Femur (tissue), 1 donor: ENCODE data around the gene BLOC1S5.
"Not testable (repeated sequence)": the region's sequence is repeated elsewhere in the genome, so short reads cannot be mapped to it uniquely, and the experiment has no call there.

Experiments used
- DNase-seq: peaks from one replicate; pipeline ENCODE4 v3.0.0-alpha.2; 2017

BLOC1S5 gene

DNA sequence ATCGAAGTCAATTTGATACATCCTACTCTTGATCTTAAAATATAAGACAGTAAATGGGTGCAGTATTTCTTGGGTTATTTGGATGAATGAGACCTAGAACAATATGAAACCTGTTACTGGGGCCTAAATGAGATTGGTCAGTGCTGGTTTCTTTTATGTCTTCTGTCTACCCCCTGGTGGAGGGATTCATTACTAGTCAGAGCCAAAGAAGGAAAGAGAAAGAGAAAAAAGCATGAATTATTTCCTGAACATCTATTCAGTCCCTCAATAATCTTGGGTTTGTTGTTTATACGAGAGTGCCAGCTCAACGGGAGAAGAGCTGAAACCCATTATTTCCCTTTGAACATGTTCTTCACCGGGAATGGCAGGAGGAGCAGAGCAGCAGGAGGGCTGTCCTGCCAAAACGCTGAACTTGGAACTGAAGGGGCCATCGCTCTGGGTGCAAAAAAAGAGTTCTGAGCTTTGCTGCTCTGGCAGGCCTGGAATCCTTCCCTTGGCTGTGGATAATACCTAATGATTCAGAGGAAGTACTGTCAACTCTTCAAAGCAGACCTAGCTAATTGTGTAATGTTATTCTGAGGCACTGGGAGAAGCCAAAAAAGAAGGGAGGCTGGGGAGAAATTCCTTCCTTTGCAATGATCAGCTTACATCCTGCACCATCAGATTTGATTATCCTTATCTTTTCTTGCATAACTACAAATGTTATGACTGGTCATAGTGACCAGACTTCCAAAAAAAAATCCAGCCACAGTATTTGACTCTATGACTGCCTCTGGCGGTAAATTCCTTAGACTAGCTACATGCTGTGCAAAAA lies 72.0 kb downstream of the BLOC1S5 start:
- DNase-seq = no peak

DNA sequence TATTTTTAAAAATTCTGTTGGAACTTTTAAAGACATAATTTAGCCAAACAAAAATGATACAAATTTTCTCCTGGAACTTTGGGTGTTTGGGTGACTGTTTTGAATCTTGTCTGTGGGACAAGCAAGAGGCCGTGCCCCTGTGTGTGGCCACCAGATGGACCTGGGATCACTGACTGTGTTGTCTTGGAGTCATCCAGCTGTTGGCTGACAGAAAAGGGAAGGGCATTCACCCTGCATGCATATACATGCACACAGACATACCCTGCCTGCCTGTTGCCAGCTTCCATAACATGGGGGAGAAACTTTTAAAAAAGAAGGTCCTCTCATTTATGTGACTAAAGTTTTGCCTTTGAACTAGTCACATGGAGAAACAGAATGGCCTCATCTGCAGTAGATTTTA lies 72.7 kb downstream of the BLOC1S5 start:
- DNase-seq = no peak

DNA sequence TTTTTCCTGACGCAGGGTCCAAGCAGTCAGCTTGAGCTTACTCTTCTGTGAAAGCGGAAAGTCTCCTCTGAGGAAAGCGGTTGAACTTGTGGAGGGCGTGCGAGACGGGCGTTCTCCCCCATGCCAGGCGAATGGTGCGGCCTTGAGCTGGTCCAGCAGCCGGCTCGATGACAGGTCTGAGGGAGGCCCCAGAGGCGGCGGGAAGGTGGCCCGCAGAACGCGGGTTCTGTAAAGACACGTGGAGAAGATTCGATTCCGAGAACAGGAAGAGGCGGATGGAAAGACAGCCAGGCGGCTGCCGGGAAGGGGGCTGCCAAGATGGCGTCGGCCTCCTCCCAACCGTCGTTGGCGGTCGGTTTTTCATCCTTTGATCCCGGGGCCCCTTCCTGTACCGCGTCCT lies 78.0 kb downstream of the BLOC1S5 start:
- DNase-seq = no peak

DNA sequence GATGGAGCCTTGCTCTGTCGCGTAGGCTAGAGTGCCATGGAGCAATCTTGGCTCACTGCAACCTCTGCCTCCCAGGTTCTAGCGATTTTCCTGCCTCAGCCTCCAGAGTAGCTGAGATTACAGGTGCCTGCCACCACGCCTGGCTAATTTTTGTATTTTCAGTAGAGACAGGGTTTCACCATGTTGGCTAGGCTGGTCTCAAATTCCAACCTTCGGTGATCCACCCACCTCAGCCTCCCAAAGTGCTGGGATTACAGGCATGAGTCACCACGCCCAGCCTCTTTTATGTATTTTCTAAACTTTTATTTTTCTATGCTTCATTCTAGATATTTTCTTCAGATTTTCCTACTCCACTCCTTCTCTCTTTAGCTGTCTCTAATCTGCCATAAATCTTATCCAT lies 80.2 kb downstream of the BLOC1S5 start:
- not testable (repeated sequence) for DNase-seq

DNA sequence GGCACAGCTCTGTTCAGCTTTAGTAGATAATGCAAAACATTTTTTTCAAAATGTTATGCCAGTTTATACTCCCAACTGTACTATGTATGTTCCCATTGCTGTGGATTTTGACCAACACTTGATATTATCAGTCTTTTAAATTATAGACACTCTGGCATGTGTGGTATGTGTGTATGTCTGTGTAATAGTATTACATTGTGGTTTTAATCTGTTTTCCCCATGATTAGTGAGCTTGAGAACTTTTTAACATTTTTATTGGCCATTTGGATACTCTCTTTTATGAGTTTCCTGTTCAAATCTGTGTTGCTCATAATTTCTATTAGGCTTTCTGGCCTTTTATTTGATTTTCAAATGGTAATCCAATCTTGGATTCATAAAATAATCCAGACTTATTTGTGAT lies 84.4 kb downstream of the BLOC1S5 start:
- no peak for DNase-seq

DNA sequence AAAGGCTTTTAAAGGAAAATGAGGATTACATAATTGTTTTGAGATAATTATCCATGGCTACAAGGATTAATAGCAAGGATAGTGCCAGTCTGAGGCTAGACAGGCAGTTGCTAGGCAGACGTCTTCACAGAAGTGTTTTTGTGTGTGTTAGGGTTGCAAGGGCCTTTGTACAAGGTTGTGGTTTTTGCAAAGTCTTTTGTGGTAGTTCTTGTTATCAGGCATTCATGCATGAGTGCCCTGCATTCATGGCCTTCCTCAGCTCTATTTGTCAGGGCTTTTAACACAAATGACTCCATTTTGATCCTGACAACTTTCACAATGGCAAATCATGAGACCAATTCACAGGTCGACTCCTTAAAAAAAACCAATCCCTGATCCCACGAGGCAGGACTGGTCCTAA lies 85.5 kb downstream of the BLOC1S5 start:
- no peak for DNase-seq

DNA sequence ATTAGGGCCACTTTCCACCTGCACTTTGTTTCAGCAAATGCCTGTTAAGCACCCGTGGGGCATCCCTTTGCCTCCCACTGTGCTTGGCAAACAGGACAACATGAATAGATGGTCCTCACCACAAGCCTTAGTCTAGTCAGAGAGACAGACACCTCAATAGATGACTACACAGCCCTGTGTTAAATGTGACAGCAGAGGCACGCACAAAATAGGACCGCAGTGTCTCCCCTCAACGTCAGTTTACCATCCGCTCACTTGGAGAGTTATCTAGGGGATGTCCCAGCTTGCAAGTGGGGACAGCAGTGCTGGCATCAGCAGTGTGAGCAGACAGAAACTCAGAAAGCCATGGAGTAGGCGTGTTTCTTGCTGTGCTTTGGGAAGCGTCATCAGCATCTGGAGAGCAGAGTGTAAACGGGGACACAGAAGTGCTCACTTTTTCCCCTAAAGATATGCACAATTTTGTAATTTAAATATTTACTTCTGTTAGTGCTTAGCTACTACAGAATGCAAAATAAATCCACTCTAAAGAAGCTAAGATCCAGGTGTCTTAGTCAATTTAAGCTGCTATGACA lies 87.6 kb downstream of the BLOC1S5 start:
- no peak for DNase-seq

DNA sequence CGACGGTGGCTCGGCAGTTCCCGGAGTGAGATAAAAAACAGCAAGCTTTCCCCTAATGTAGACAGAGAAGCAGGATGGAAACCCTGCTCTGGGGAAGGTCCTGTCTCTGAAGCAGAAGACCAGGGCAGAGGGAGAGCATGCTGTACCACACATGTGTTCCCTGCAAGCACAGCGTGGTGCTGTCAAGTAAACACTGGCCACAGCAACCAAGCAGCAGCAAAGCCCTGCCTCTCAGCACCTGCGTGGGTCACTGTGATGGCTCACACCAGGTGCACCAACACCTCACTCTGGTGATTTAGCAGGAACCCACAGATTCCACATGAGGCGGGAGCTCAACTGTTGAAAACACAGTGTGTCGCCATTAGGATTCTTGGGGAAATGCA lies 88.4 kb downstream of the BLOC1S5 start:
- no peak for DNase-seq

DNA sequence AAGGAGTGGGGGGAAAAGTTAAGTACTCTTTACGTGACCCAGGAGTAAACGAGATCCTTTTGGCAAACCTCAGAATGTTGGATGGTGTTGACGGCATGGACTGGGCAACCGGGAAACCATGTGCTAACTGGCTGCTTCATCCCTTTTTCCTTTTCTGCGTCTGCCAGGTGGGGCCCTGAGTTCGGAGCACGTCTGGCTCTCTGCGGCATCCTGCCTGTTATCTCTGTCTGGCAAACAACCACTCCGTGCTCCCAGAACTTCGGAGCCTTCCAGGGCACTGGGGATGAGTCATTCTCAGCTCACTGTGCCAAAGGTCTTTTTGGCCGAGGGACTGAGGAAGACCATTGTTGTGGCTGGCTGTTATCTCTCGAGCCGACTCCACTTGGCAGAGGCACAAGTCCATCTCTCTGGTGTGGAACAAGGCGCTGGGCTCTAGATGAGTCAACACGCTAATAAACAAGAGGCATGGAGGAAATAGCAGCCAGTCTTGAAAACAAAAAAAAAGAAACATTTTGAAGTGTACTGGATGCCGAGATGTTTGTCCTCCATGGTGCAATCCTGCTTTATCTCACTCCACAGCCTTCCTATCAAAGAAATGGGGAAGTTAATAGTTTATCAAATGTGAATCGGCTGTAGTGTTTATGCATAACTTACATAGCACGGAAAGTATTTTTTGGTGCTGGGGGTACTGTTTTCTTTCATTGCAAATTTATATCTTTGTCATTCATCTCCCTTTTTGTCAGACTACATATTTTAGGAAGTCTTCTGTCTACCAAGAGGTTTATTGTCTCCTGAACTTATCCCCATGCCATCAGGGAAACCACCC lies 89.0 kb downstream of the BLOC1S5 start:
- DNase-seq = peak; percentile 64

DNA sequence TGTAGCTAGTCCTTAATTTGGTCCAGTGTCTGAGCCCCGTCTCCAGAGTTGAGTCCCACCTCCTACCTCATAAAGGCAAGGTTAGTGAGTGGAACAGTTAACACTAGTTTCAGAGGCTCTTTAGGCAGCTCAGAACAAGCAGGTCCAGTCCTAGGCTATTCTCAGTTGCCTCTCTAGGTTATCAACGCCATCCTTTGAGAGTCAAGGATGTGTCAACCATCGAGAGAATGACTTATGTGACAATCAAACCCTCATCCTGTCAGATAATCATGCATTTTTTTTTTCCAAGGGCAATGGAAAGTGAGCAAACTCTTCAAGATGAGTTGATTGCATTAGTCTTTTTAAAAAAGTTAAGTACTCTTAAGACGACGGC lies 89.6 kb downstream of the BLOC1S5 start:
- DNase-seq = no peak

DNA sequence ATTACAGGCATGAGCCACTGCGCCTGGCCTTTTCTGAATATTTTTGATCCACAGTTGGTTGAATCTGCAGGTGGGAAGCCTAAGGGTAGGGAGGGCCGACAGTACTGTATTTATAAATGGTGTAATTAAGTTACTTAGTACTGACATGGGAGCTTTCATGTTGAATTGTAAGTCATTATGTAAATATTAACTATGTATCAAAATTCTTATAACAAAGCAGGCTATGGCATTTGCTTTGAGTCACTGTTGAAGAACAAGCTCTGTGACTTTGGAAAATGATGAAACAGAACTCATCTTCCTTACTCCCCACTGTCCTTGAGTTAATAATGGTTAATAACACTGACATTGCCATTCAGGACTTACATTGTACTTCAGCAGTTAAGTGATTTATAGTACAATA lies 90.6 kb downstream of the BLOC1S5 start:
- no peak for DNase-seq

DNA sequence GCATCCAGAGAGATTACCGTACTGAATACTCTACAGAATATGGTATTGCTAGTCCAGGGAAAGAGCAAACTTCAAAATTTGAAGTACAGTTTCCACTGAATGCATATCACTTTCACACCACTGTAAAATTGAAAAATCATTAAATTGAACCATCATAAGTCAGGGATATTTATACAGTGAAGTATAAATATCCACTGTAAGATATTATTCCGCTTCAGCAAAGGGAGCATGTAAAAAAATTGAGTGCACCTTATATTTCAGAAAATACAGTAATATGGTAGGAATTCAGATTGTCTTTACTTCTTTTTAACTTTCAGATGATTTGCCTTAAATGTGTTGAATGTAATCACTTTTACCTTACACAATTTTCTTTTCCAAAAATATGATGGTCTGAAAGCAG lies 92.7 kb downstream of the BLOC1S5 start:
- DNase-seq = no peak

DNA sequence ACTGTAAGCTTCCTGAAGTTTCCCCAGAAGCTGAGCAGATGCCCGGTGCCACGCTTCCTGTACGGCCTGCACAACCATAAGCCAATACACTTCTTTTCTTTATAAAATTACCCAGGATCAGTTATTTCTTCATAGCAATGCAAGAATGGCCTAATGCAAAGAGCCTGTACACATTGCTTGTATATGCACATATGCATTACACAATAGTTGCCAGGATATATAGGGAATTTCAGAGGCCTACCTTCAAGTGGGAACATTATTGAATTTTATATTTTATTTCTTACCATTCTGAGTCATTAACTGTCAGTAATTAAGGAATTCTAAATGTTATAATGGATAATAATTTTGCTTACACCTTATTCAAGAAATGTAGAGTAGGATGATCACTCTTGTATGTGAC lies 93.6 kb downstream of the BLOC1S5 start:
- no peak for DNase-seq
